ENCODE results near the gene TRIM7.

The TRIM7 gene

DNA sequence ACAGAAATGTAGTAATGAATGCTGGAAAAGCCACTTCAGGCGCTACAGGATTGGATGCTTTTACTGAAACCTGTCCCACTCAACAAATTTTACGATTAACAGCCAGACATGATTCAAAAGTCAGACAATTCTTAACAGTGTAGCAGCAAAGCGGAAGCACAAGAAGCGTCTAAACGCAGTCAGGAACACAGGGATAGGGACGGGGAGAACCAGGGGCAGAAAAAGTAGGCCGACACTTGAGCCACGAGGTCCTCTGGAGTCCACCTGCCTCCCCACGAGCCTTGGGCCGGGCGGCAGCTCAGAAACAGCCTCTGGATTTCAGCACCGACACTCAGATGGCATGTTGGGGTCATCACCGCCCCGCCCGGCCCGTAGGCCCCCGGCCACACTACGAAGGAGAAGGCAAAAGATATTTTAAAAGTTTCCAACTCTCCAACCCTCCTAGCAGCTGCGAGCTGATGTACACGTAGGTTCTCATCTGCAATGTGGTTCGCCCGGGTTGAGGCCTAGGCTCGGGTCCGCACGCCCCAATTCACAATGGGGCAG is 38.1 kb upstream of the TRIM7 start:
- peak; percentile 40 for DNase-seq (ENCODE audit: low read depth)
- TF ChIP-seq POLR2A (IDR thresholded peaks at IDR 0.05; ENCODE audit: extremely low read depth, insufficient read length) (no peak), MYC (IDR thresholded peaks at IDR 0.05; ENCODE audit: low read depth, low read length) (no peak; the same call in 1 of the 2 replicates)
- TF ChIP-seq, protein P1, sequence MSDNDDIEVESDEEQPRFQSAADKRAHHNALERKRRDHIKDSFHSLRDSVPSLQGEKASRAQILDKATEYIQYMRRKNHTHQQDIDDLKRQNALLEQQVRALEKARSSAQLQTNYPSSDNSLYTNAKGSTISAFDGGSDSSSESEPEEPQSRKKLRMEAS (IDR thresholded peaks at IDR 0.05; ENCODE audit: low read depth, low read length), result no peak
- TF ChIP-seq, protein P2, sequence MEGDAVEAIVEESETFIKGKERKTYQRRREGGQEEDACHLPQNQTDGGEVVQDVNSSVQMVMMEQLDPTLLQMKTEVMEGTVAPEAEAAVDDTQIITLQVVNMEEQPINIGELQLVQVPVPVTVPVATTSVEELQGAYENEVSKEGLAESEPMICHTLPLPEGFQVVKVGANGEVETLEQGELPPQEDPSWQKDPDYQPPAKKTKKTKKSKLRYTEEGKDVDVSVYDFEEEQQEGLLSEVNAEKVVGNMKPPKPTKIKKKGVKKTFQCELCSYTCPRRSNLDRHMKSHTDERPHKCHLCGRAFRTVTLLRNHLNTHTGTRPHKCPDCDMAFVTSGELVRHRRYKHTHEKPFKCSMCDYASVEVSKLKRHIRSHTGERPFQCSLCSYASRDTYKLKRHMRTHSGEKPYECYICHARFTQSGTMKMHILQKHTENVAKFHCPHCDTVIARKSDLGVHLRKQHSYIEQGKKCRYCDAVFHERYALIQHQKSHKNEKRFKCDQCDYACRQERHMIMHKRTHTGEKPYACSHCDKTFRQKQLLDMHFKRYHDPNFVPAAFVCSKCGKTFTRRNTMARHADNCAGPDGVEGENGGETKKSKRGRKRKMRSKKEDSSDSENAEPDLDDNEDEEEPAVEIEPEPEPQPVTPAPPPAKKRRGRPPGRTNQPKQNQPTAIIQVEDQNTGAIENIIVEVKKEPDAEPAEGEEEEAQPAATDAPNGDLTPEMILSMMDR (IDR thresholded peaks at IDR 0.05; ENCODE audit: low read depth, low read length), result no peak
- peak overlapping the region; percentile 97 for H3K4me3 ChIP-seq (ENCODE audit: low read depth, low read length)

DNA sequence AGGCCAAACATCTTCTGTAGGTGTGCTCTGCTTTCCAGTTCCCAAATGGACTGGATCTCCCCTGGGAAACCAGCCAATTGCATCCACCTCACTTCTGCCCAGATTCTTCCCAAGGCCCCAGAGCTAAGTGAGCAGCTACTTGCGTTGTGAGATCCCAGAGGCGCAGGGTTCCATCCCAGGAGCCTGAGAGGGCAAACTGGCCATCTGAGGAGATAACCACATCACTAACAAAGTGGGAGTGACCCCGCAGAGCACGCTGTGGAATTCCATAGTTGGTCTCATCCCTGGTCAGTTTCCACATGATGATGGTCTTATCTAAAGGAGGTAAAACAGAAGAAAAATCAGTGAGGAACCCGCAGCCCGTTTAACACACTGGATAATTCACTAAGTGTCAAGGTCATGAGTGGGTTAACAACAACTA is 37.0 kb upstream of the TRIM7 start:
- peak overlapping the region; percentile 97 for H3K4me3 ChIP-seq (ENCODE audit: low read depth, low read length)
- TF ChIP-seq POLR2A (IDR thresholded peaks at IDR 0.05; ENCODE audit: extremely low read depth, insufficient read length) (no peak), MYC (IDR thresholded peaks at IDR 0.05; ENCODE audit: low read depth, low read length) (peak; percentile 6; the same call in 1 of the 2 replicates)
- TF ChIP-seq, protein P2 (IDR thresholded peaks at IDR 0.05; ENCODE audit: low read depth, low read length), result no peak
- no peak for DNase-seq (ENCODE audit: low read depth)

DNA sequence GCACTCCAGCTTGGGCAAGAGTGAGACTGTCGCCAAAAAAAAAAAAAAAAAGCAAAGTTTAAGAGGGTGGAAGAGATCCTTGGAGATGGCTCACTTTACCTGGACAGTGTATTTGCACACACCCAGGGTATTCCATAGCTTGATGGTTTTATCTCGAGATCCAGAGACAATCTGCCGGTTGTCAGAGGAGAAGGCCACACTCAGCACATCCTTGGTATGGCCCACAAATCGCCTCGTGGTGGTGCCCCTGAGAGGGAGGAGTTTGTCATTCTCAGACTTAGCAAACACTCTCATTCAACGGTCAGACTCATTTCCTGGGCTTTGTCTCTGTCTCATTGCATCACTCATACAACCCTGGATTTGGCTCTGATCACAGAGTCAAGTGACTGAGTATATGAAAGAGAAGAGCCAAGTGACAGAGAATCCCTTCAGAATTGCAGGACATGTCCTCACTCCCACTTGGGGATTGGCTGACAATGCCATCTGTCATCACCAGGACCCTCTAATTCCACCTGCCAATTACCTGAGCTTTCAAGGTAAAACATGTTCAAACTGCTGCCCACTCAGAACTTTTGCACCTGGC is 36.5 kb upstream of the TRIM7 start:
- peak; percentile 87 for DNase-seq (ENCODE audit: low read depth)
- peak overlapping the region; percentile 97 for H3K4me3 ChIP-seq (ENCODE audit: low read depth, low read length)
- TF ChIP-seq MYC (IDR thresholded peaks at IDR 0.05; ENCODE audit: low read depth, low read length), result peak; percentile 72; the same call in 1 of the 2 replicates
- TF ChIP-seq, protein P2 (IDR thresholded peaks at IDR 0.05; ENCODE audit: low read depth, low read length), result no peak
- TF ChIP-seq, protein P1 (IDR thresholded peaks at IDR 0.05; ENCODE audit: low read depth, low read length), result peak; percentile 65

DNA sequence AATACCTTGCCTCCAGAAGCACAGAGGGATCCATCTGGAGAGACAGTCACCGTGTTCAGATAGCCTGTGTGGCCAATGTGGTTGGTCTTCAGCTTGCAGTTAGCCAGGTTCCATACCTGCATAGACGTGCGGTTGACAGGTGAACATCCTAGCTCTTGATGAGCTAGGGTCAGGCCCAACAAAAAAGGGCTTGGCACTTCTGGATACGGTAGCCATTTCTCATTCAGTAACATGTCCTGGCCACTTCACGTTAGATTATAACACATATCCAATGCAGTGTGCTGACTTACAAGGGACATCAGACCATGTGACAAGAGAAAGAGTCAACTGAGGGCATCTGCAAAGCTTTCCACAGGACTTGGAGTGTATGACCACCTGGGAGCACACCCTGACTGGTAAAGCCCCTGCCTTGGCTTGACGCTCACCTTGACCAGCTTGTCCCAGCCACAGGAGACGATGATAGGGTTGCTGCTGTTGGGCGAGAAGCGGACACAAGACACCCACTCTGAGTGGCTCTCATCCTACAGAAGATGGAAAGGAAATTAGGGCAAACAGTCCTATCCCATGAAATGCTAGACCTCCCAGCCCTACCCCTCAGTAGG is 34.2 kb upstream of the TRIM7 start:
- peak overlapping the region; percentile 39 for H3K4me3 ChIP-seq (ENCODE audit: low read depth, low read length)
- DNase-seq (ENCODE audit: low read depth), result no peak
- TF ChIP-seq POLR2A (IDR thresholded peaks at IDR 0.05; ENCODE audit: extremely low read depth, insufficient read length) (no peak), MYC (IDR thresholded peaks at IDR 0.05; ENCODE audit: low read depth, low read length) (no peak)
- TF ChIP-seq, protein P1 (IDR thresholded peaks at IDR 0.05; ENCODE audit: low read depth, low read length), result no peak
- TF ChIP-seq, protein P2 (IDR thresholded peaks at IDR 0.05; ENCODE audit: low read depth, low read length), result no peak

DNA sequence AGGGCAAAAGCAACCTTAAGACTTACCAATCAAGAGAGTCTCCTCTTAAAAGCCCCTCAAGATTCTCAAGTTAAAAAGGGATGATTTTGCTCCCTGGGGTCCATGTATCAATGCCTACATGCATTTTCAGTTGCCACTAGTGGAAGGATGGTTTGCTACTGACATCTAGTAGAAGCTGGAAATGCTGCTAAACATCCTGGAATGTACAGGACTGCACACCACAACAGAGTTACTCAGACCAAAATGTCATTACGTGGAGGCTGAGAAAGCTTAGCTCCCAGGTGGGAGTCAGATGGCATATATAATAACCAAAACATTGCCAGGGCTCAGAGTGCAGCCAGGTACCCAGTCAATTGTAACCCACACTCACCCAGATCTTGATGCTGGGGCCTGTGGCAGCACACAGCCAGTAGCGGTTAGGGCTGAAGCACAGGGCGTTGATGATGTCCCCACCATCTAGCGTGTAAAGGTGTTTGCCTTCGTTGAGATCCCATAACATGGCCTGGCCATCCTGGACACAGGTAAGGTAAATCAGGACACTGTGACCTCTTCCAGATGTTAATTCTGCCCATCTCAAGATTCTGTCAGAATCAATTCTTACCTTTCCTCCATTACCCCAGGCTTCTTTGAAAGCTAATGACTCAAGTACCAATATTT is 32.9 kb upstream of the TRIM7 start:
- TF ChIP-seq, protein P2 (IDR thresholded peaks at IDR 0.05; ENCODE audit: low read depth, low read length), result no peak
- TF ChIP-seq POLR2A (IDR thresholded peaks at IDR 0.05; ENCODE audit: extremely low read depth, insufficient read length) (peak; percentile 14), MYC (IDR thresholded peaks at IDR 0.05; ENCODE audit: low read depth, low read length) (no peak)
- TF ChIP-seq, protein P1 (IDR thresholded peaks at IDR 0.05; ENCODE audit: low read depth, low read length), result no peak
- DNase-seq (ENCODE audit: low read depth), result no peak

More for the DNA sequence above, 32.9 kb upstream of the TRIM7 start:
- H3K4me3 ChIP-seq (ENCODE audit: low read depth, low read length), result no peak overlapping the region

Measured in NB4 (cell line).